ENCODE data around the gene NDUFAB1.

- TF ChIP-seq, protein P1, sequence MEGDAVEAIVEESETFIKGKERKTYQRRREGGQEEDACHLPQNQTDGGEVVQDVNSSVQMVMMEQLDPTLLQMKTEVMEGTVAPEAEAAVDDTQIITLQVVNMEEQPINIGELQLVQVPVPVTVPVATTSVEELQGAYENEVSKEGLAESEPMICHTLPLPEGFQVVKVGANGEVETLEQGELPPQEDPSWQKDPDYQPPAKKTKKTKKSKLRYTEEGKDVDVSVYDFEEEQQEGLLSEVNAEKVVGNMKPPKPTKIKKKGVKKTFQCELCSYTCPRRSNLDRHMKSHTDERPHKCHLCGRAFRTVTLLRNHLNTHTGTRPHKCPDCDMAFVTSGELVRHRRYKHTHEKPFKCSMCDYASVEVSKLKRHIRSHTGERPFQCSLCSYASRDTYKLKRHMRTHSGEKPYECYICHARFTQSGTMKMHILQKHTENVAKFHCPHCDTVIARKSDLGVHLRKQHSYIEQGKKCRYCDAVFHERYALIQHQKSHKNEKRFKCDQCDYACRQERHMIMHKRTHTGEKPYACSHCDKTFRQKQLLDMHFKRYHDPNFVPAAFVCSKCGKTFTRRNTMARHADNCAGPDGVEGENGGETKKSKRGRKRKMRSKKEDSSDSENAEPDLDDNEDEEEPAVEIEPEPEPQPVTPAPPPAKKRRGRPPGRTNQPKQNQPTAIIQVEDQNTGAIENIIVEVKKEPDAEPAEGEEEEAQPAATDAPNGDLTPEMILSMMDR (IDR thresholded peaks at IDR 0.05): no peak
- TF ChIP-seq STAT6 (CRISPR knock-in tag; conservative IDR thresholded peaks at IDR 0.05; ENCODE audit: low read depth): no peak
- TF ChIP-seq, protein P2, sequence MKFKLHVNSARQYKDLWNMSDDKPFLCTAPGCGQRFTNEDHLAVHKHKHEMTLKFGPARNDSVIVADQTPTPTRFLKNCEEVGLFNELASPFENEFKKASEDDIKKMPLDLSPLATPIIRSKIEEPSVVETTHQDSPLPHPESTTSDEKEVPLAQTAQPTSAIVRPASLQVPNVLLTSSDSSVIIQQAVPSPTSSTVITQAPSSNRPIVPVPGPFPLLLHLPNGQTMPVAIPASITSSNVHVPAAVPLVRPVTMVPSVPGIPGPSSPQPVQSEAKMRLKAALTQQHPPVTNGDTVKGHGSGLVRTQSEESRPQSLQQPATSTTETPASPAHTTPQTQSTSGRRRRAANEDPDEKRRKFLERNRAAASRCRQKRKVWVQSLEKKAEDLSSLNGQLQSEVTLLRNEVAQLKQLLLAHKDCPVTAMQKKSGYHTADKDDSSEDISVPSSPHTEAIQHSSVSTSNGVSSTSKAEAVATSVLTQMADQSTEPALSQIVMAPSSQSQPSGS (CRISPR knock-in tag; IDR thresholded peaks at IDR 0.05; ENCODE audit: borderline replicate concordance, low read depth): no peak
- no peak for TF ChIP-seq SMAD4 (CRISPR knock-in tag; IDR thresholded peaks at IDR 0.05)
- no peak for TF ChIP-seq USF1 (CRISPR knock-in tag; IDR thresholded peaks at IDR 0.05)
- no peak for TF ChIP-seq GRHL2 (CRISPR knock-in tag; IDR thresholded peaks at IDR 0.05; ENCODE audit: insufficient replicate concordance, severe bottlenecking)
- no peak for TF ChIP-seq ZNF138 (CRISPR knock-in tag; conservative IDR thresholded peaks at IDR 0.05)
- TF ChIP-seq NFE2L1 (CRISPR knock-in tag; IDR thresholded peaks at IDR 0.05): no peak
- TF ChIP-seq, protein P3, sequence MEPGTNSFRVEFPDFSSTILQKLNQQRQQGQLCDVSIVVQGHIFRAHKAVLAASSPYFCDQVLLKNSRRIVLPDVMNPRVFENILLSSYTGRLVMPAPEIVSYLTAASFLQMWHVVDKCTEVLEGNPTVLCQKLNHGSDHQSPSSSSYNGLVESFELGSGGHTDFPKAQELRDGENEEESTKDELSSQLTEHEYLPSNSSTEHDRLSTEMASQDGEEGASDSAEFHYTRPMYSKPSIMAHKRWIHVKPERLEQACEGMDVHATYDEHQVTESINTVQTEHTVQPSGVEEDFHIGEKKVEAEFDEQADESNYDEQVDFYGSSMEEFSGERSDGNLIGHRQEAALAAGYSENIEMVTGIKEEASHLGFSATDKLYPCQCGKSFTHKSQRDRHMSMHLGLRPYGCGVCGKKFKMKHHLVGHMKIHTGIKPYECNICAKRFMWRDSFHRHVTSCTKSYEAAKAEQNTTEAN (CRISPR knock-in tag; IDR thresholded peaks at IDR 0.05): no peak
Observed at GRCh38 chr16:23544436-23544835, 51.7 kb downstream of the NDUFAB1 start.

Data from WTC11 (cell line).